ENCODE data around the gene ESPL1. TPM values are rescaled to one million over a fixed set of nuclear protein-coding genes. Genes with fewer than 3 reads are reported as not detected.

The ESPL1 gene
- total RNA-seq, 2 experiments from 2014 or later, result 107 to 125 TPM

DNA sequence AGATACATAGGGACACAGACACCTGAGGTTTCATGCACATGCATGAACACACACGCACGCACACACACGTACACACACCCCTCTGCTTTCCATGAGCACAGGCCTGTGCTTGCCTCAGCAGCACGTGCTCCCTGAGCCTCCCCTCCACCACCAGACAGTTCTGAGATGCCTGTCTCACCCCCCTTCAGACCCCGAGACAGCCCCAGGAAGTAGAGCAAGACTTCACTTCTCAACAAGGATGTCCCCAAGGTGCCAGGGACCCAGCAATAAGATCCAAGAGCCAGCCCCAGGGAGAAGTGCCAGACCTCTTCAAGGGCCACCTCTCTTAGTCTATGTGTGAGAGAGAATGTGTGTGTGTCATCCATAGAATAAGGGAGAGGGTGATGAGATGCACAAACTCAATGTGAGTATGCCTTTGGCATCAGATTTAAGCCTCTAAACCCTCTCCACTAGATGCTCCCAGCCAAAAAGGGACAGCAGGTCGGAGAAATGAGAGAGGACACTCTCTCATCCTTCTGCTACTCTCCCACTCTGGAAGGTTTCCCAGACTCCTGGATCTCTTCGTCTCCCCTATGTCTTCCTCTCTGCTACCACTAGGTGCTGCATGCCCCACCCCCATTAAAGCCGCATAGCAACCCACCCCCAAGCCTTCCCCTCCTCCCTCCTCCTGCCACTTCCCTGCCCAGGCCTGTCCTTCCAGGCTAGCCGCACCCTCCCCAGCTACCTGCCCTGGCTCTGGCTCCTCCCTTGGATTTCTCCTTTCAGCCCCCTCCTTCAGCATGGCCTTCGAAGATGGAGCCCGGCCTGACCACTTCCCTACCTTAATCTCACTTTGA is 43.8 kb upstream of the ESPL1 start:
- Mint-ChIP-seq H3K27ac (peak overlapping the region; percentile 89), H3K27me3 (no peaks in the 10 kb centered on the region), H3K4me3 (peak overlapping the region; percentile 45), H3K4me1 (peaks cover 57% of the 10 kb centered on the region), H3K9me3 (no peaks in the 10 kb centered on the region), H3K36me3 (ENCODE audit: low read depth) (peaks cover 23% of the 10 kb centered on the region)
- DNase-seq, result no peak
- POLR2A ChIA-PET, result no interaction called here
- CTCF ChIA-PET, result interaction anchor here (0.7 to 1.6 kb wide), 6 partner anchors 10 to 59 kb away, joined by 3 to 6 read pairs (median 4); no protein-coding TSS in a partner anchor

DNA sequence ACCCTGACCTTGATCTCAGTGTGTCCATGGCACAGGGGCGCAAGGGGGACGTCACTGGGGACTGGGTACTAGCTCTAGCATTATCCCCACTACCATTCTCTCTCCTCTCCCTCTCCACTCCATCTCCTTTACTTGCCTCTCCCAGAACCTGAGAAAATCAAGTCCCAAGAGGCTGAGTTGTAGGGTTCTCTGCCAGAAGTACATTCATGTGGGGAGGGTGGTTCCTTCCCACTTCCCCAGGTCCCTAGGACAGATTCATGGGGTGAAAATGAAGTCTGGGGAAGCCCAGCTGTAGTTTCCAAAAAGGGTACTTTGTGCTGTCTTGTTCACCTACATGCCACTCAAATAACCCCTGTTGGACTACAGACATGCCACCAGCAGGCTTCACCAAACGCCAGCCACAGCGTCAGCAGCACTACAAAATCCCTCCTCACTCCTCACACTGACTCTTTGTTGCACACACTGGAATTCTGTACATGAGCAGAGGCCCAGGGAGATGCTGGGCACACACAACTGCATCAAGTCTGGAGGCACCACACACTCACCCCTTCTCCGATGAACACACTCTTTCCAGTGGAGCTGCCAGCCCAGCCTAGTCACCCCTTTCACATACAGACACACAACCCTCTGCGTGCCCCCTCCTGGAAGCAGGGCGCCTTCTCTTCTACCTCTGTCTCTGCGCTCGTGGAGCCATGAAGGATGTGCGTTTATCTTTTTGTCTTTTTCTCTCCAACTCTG is 43.0 kb upstream of the ESPL1 start:
- H3K4me3 Mint-ChIP-seq, result peak overlapping the region; percentile 3
- H3K27ac Mint-ChIP-seq, result peak overlapping the region; percentile 78
- CTCF ChIA-PET, result interaction anchor here (0.9 to 1.7 kb wide), 4 partner anchors 11 to 58 kb away, joined by 3 to 6 read pairs (median 5); partner anchors contain the start of gene ESPL1
- POLR2A ChIA-PET, result no interaction called here
- H3K27me3 Mint-ChIP-seq, result no peaks in the 10 kb centered on the region
- H3K4me1 Mint-ChIP-seq, result peaks cover 62% of the 10 kb centered on the region
- DNase-seq, result no peak
- H3K9me3 Mint-ChIP-seq, result no peaks in the 10 kb centered on the region
- peaks cover 20% of the 10 kb centered on the region for H3K36me3 Mint-ChIP-seq (ENCODE audit: low read depth)

DNA sequence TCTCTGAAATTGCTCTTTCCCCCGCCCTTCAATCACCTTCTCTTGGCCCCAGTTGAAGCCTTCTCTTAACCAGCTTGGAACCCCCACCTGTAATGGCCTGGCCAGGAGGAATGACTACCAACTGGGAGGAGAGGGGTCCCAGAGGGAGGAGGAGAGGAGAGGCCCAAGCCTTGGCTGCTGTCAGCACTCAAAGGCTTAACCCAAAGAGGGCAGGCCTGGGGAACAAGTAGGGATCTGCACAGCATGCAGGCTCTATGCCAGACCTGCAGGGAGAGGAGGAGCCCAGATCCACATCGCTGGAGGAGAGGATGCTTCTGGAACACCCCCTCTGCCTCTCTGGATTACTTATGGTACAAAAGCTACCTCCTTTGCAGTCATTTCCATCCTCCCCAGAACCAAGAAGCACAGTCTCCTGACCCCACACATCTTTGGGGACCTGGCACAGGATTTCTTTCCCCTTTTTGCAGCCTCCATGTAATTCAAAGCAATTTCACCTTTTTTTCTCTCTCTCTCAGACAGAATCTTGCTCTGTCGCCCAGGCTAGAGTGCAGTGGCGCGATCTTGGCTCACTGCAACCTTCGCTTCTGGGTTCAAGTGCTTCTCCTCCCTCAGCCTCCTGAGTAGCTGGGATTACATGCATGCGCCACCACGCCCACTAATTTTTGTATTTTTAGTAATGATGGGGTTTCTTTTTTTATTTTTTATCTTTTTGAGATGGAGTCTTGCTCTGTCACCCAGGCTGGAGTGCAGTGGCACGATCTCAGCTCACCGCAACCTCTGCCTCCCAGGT is 42.3 kb upstream of the ESPL1 start:
- no peak overlapping the region for H3K4me3 Mint-ChIP-seq
- no peaks in the 10 kb centered on the region for H3K27me3 Mint-ChIP-seq
- peak overlapping the region; percentile 78 for H3K27ac Mint-ChIP-seq
- H3K4me1 Mint-ChIP-seq, result peaks cover 63% of the 10 kb centered on the region
- no peak for DNase-seq
- H3K9me3 Mint-ChIP-seq, result no peaks in the 10 kb centered on the region
- CTCF ChIA-PET, result interaction anchor here (0.6 to 2.8 kb wide), 5 partner anchors 10 to 42 kb away, joined by 3 to 7 read pairs (median 5); partner anchors contain the start of gene ESPL1
- POLR2A ChIA-PET, result no interaction called here
- peaks cover 20% of the 10 kb centered on the region for H3K36me3 Mint-ChIP-seq (ENCODE audit: low read depth)

DNA sequence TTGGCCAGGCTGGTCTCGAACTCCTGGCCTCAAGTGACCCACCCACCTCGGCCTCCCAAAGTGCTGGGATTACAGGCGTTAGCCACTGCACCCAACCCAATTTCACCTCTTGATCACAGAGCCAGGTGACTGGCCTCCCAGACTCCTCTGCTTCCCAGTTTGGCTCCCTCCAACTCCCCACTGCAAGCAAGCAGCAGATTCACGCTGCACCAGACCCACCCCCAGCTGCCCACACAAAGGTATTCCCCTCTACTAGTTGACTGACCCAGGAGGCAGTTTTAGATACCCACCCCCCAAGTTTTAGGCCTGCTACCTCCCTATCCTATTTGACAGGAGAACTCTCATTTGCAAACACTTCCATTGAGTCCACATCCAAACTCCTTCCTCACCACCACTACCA is 41.3 kb upstream of the ESPL1 start:
- Mint-ChIP-seq H3K36me3 (ENCODE audit: low read depth) (peaks cover 20% of the 10 kb centered on the region), H3K4me3 (no peak overlapping the region), H3K4me1 (peaks cover 67% of the 10 kb centered on the region), H3K9me3 (no peaks in the 10 kb centered on the region), H3K27me3 (no peaks in the 10 kb centered on the region), H3K27ac (peak overlapping the region; percentile 79)
- ChIA-PET CTCF (interaction anchor here (1.7 to 2.8 kb wide), 2 partner anchors 13 to 41 kb away, joined by 5 to 7 read pairs; partner anchors contain the start of gene ESPL1), POLR2A (no interaction called here)
- no peak for DNase-seq

DNA sequence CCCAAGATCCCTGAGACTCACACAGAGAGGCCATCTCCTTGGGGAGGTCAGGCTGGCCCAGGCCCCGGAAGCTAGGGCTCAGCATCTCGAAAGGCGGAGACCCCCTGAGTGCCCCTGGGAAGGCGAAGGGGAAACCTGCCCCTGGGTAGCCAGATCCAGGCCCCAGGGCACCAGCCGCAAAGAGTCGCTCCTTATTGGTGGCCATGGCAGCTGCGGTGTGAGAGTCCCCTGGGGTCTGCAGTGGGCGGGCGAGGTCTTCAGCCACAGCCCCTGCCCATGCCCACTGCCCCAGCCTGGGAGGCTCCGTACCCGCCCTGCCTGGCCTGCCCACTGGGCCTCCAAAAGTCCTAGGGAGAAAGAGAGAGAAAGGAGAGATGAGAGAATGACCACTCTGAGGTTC is 40.8 kb upstream of the ESPL1 start:
- DNase-seq, result no peak
- Mint-ChIP-seq H3K36me3 (ENCODE audit: low read depth) (peaks cover 20% of the 10 kb centered on the region), H3K4me3 (no peak overlapping the region), H3K27ac (no peak overlapping the region), H3K9me3 (no peaks in the 10 kb centered on the region), H3K27me3 (no peaks in the 10 kb centered on the region), H3K4me1 (peaks cover 63% of the 10 kb centered on the region)
- POLR2A ChIA-PET, result no interaction called here
- CTCF ChIA-PET, result interaction anchor here (0.7 to 2.8 kb wide), 2 partner anchors 13 to 124 kb away, joined by 3 to 7 read pairs; partner anchors contain the start of gene SOAT2

DNA sequence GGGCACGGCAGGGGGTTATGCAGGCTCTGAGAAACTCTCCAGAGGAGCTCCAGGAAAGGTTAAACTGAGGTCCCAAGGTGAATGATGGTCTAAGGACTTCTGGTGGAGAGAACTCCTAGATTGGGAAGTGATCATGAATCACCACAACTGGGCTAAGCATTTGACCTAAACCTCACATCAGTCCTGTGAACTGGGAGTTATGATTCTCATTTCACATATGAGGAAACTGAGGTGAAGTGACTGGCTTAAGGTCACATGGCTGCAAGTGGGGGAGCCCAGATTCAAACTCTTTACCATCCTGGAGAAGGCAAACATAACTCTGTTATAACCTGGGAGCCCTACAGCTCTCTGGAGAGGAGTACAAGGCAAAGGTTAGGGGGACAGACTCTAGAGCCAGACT is 40.3 kb upstream of the ESPL1 start:
- H3K27me3 Mint-ChIP-seq, result no peaks in the 10 kb centered on the region
- H3K36me3 Mint-ChIP-seq (ENCODE audit: low read depth), result peaks cover 20% of the 10 kb centered on the region
- no peak overlapping the region for H3K4me3 Mint-ChIP-seq
- H3K9me3 Mint-ChIP-seq, result no peaks in the 10 kb centered on the region
- H3K4me1 Mint-ChIP-seq, result peaks cover 63% of the 10 kb centered on the region
- H3K27ac Mint-ChIP-seq, result no peak overlapping the region
- ChIA-PET CTCF (interaction anchor here (0.7 to 2.8 kb wide), 2 partner anchors 14 to 125 kb away, joined by 3 to 7 read pairs; partner anchors contain the start of gene SOAT2), POLR2A (interaction anchor here (0.6 kb wide), 1 partner anchor 33 kb away, joined by 3 read pairs; no protein-coding TSS in a partner anchor)
- no peak for DNase-seq

DNA sequence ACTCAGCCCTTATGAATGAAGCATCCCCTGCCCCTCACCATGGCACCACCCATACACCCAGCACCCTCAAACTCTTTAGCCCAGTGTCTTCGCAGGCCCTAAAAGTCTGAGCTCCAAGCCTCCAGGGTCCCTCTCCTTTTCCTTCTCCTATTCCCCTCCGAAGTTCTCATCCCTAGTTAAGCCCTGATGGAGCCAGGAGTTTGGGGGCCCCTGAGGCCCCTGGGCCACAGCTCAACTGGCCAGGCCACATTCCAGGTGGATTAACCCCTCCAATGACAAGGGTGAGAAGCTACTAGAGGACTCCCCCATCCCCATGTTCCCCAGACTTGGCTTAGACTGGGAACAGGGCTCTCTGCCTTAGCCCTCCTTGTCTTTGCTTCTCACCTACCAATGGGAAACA is 38.6 kb upstream of the ESPL1 start:
- peaks cover 21% of the 10 kb centered on the region for H3K36me3 Mint-ChIP-seq (ENCODE audit: low read depth)

DNA sequence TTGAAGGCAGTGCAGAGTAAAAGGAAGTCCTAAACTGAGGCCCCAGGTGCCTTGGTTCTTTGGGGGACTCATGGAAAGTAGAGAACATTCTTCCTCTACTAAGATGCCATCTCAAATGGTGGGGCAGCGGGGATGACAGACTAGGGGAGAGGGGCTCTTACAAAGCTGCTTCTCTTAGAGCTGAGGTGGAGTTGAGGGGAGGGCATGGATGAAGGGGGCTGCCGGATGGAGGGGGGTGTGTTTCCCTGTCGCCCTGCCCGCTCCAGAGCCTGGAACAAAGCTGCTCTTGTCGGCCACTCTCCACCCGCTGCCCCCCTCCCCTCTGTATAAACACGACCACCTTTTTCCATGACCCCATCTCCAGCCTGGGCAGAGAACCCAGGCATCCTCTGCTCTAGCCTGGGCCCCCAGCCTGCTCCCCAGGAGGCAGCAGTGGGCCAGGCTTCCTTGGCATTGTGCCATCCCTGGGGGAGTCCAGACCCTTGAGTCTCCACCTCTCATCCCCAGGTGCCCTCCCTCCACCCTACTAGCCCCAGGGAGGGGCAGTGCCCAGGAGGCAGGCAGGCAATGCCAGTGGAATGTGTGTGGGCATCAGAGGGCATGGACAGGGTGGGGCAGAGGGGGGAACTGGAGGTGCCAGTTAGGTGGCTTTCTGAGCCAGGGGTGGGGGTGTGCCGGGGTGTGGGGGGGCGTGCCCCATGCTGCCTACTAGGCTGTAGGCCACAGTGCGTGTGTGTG is 37.8 kb upstream of the ESPL1 start:
- Mint-ChIP-seq H3K36me3 (ENCODE audit: low read depth) (peaks cover 16% of the 10 kb centered on the region), H3K9me3 (no peaks in the 10 kb centered on the region), H3K27me3 (no peaks in the 10 kb centered on the region), H3K27ac (no peak overlapping the region), H3K4me1 (peaks cover 58% of the 10 kb centered on the region), H3K4me3 (peak overlapping the region; percentile 29)
- POLR2A ChIA-PET, result no interaction called here
- CTCF ChIA-PET, result interaction anchor here (0.8 to 1.6 kb wide), 4 partner anchors 9 to 126 kb away, joined by 3 to 7 read pairs (median 3); no protein-coding TSS in a partner anchor
- DNase-seq, result no peak

More for the DNA sequence above, 38.6 kb upstream of the ESPL1 start:
- Mint-ChIP-seq H3K9me3 (no peaks in the 10 kb centered on the region), H3K27ac (peak overlapping the region; percentile 38), H3K4me1 (peaks cover 61% of the 10 kb centered on the region), H3K27me3 (no peaks in the 10 kb centered on the region), H3K4me3 (no peak overlapping the region)
- ChIA-PET CTCF (interaction anchor here (0.6 to 1.4 kb wide), 4 partner anchors 8 to 125 kb away, joined by 3 read pairs; partner anchors contain the start of gene ESPL1), POLR2A (no interaction called here)
- DNase-seq, result no peak

DNA sequence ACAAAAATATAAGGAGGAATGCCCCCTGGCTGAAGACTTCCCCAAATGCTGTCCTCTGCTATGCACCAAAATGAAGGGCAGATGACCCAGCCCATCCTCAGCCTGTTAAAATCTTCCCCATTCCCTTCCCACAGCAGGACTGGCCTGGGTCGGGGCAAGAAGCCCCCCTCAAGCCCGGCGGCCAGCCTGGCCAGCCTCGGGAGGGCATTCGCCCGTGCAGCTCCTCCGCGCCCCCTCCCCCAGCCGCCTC is 36.5 kb upstream of the ESPL1 start:
- CTCF ChIA-PET, result interaction anchor here (1.1 to 1.6 kb wide), 3 partner anchors 18 to 63 kb away, joined by 3 to 7 read pairs (median 3); partner anchors contain the start of gene PFDN5
- Mint-ChIP-seq H3K36me3 (ENCODE audit: low read depth) (peaks cover 9% of the 10 kb centered on the region), H3K9me3 (no peaks in the 10 kb centered on the region), H3K27ac (no peak overlapping the region), H3K4me3 (peak overlapping the region; percentile 56), H3K4me1 (peaks cover 61% of the 10 kb centered on the region), H3K27me3 (no peaks in the 10 kb centered on the region)
- DNase-seq, result no peak
- POLR2A ChIA-PET, result no interaction called here

DNA sequence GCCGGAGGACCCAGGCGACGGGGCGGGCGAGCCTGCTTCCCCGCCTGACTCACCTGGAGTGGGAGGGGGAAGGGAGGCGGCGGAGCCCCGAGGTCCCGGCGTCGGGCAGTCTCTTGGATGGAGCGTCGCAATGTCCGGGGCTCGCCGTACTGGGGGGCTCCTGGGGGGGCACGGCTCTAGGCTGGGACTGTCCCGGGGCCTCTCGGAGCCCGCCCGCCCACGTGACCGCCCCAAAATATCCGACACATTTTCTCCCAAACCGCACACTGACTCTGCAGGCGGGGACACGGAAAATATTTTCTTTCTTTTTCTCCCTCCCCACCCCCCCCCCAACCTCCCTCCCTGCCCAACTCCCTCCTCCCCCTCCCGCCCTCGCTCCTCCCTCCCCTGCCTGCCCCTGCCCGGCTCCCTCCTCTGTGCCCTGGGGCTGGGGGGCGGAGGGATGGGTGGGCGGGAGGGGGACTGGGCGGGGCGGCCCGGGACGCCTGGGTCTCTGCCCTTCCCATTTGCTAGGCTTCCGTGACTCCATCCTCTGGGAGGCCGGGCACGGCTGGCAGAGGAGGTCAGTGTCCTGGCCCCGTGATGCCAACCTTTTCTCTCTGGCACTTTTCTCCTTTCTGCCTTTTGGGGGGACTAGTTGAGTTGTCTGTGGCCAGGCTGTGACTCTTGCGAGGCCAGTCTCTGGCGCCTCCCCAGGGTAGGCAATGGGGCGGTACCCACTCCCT is 36.0 kb upstream of the ESPL1 start, which contains the start of gene RARG:
Gene RARG (minus strand): TSS at position 289 of the 725 bp plus-strand sequence. CDS start 4,664 bp downstream, outside the sequence.
- peak; percentile 69 for DNase-seq
- ChIA-PET CTCF (interaction anchor here (1.1 to 1.6 kb wide), 3 partner anchors 18 to 63 kb away, joined by 3 to 7 read pairs (median 3); partner anchors contain the start of gene PFDN5), POLR2A (no interaction called here)
- Mint-ChIP-seq H3K27me3 (no peaks in the 10 kb centered on the region), H3K4me3 (peak within 1 kb of the TSS; percentile 81), H3K36me3 (ENCODE audit: low read depth) (peaks cover 4% of the 10 kb centered on the region), H3K27ac (peak within 1 kb of the TSS; percentile 71), H3K9me3 (no peaks in the 10 kb centered on the region), H3K4me1 (peaks cover 62% of the 10 kb centered on the region)
